G401 (cell line): Measurements from ENCODE around the gene HYAL1. TPM values are rescaled to one million over a fixed set of nuclear protein-coding genes. Genes with fewer than 3 reads are reported as not detected.
A peak's percentile ranks its signal among the peaks of the same experiment; 100 is the strongest.

Experiments used
- DNase-seq: peaks from one replicate; pipeline ENCODE4 v3.0.0-alpha.2; 2015; ENCODE audit warnings: low spot score
- in situ Hi-C: cut with HindIII; loops from 2 replicates; pipeline ENCODE4 v1.10.0; 2016; ENCODE audit warnings: low sequenced_read_pairs, mixed read lengths
- total RNA-seq: library from RNA; depleted of rRNA; stranded (reverse); fragments of >200 nt; shearing (Covaris generic); gene quantifications from 2 replicates; pipeline ENCODE4 v1.2.3, GENCODE V29; 2014; rRNA removed

Gene HYAL1, protein sequence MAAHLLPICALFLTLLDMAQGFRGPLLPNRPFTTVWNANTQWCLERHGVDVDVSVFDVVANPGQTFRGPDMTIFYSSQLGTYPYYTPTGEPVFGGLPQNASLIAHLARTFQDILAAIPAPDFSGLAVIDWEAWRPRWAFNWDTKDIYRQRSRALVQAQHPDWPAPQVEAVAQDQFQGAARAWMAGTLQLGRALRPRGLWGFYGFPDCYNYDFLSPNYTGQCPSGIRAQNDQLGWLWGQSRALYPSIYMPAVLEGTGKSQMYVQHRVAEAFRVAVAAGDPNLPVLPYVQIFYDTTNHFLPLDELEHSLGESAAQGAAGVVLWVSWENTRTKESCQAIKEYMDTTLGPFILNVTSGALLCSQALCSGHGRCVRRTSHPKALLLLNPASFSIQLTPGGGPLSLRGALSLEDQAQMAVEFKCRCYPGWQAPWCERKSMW
- total RNA-seq: 15.8 and 18.4 TPM in 2 replicates

DNA sequence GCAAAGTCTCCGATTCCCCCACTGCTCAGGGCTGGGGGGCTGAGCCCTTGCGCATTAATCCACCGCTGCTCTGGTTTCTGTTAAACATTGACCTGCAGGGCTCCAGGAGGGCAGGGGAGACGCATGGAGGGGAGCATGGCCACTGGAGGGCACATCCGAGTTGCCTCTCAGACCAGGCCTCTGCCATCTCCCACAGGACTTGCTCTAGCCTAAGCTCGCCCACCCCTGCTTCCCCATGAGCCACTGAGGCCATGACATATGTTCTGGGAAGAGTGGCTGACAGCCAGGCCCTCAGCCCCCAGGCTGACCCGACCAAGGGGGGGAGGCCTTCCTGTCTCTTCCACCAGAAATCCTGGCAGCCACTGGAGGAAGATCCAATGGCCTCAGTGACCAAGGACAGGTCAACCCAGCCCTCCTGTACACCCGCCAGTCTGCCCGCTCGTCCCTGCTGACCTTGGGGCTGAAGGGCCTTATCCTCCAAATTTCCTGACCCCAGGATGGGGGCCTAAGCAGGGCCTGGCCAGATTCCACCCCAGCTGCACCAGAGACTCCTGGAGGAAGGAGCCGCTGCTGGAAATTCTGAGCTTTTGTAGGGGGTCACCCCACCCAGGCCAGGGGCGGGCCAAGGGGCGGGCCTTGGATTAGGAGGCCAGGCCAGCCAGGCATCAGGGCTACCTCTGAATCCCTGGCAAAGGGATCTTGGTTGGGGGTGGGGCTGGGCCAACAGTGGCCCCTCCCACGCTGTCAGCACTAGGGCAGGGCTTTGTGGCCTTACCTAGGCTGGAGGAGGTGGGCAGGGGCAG is at the start of gene HYAL1:
Gene HYAL1 (minus strand): TSS at position 562 of the 803 bp plus-strand sequence. CDS start 618 bp downstream, outside the sequence.
- in situ Hi-C loops: no loop called here
- peak; percentile 42 for DNase-seq

- no peak for DNase-seq
- in situ Hi-C loops: loop anchor here (10.0 kb wide), 2 partner anchors 88 to 182 kb away; partner anchors contain the start of gene SEMA3B
Measured at GRCh38 chr3:50352781-50353180, 49.4 kb upstream of the HYAL1 start.

DNA sequence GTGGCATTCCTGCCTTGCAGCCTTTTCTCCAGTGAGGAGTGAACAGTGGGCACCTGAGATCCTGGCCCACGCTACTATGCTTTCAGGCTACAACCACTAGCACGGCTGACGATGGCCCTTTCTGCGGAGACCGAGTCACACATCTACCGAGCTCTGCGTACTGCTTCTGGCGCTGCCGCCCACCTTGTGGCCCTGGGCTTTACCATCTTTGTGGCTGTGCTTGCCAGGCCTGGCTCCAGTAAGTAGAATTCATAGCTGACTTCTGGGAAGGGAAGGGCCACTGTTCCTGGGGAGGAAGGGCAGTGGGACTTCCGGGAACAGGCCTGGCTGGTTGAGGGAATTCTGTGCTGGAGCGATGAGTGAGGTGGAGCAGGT is 47.9 kb upstream of the HYAL1 start:
- in situ Hi-C loops: loop anchor here (10.0 kb wide), 2 partner anchors 87 to 183 kb away; partner anchors contain the start of gene SEMA3B
- no peak for DNase-seq

DNA sequence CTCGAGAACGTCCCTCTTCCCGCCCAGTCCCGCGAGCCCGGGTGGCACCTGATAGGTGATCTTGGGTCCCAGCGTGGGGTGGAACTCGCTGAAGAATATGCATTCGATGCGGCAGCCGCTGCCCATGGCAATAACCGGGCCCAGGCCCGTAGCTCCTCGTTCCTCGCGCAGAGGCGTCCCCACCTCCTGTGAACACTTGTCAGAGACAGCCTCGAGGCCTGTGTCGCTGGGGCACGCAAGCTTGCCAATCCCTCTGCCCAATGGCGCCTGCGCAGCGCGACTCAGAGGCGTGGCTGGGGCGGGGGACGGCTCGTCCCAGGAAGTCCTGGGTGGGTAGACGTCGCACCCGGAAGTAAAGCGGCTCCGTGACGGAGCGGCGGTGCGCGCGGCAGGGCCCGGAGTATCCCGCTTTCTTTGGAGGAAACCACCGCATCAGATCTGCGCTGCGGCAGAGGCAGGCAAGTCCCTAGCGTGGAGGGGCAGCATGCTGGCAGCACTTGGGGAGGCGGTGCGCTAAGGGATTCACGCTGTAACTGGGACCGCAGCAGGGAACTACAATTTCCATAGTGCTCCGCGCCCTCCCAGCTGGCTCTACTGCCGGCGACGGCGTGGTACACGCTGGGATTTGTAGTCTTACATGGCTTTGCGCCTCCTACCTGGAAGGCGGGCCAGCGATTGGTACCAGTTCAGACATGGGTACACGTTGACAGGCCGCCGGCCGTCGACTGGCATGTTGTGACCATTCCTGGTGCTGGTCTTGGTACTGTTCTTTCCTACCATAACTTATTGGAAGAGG is 47.4 kb upstream of the HYAL1 start, which contains the start of the genes CYB561D2 and NPRL2:
Gene CYB561D2 (plus strand): TSS at position 336 of the 796 bp plus-strand sequence. CDS start 572 bp downstream, outside the sequence.
Gene NPRL2 (minus strand): TSS at position 249 of the 796 bp plus-strand sequence. CDS start 123 bp downstream, at position 126.
- peak; percentile 97 for DNase-seq
- in situ Hi-C loops: loop anchor here (10.0 kb wide), 2 partner anchors 86 to 184 kb away; partner anchors contain the start of gene SEMA3B

- in situ Hi-C loops: loop anchor here (10.0 kb wide), 2 partner anchors 85 to 185 kb away; partner anchors contain the start of gene SEMA3B
- DNase-seq: no peak
Measured at GRCh38 chr3:50350213-50350526, 46.8 kb upstream of the HYAL1 start.

GRCh38 chr3:50347187-50347813 is 43.9 kb upstream of the HYAL1 start:
- DNase-seq: peak; percentile 86
- in situ Hi-C loops: no loop called here

GRCh38 chr3:50345586-50346234 is 42.3 kb upstream of the HYAL1 start, which contains the start of gene ZMYND10:
Gene ZMYND10 (minus strand): TSS chr3:50345732. CDS start chr3:50345579, 153 bp downstream.
- in situ Hi-C loops: no loop called here
- DNase-seq: no peak

GRCh38 chr3:50345008-50345407 is 41.6 kb upstream of the HYAL1 start:
- no peak for DNase-seq
- in situ Hi-C loops: no loop called here

GRCh38 chr3:50342813-50343633 is 39.6 kb upstream of the HYAL1 start:
- in situ Hi-C loops: no loop called here
- no peak for DNase-seq

DNA sequence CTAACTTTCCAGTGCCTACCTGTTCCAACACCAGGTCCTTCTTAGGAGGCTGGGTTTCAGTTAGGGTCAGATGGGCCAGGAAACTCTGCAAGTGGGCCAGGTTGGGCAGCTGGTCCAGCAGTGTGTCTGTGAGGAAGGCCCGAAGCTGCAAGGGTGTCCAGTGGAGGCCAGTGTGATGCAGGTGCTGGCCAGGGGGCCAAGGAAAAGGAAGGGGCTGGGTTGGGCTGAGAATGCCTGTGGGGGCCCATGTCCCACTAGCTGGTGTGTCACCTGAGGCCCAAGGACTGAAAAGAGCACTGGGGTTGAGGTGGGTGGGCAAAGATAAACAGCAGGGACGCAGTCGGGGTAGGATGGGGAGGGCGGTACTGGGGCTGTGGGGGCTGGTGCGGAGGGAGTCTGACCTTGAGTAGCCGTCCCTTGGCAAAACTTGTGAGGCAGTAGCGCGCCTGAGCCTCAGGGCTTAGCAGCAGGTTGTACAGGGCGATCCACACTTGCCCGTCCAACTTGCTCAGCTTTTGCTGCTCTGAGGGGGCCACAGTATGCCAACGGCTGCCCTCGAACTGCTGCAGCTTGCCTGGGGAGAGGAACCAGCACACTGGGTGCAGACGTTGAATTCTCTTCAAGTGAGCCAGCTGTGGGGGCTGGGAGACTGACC is 38.7 kb upstream of the HYAL1 start:
- in situ Hi-C loops: no loop called here
- no peak for DNase-seq

- in situ Hi-C loops: no loop called here
- no peak for DNase-seq
Measured at GRCh38 chr3:50341537-50341936, 38.2 kb upstream of the HYAL1 start.

- in situ Hi-C loops: no loop called here
- peak; percentile 57 for DNase-seq
Measured at GRCh38 chr3:50340448-50341329, 37.3 kb upstream of the HYAL1 start, which contains the start of gene RASSF1. Gene RASSF1 (minus strand): TSS chr3:50340836. CDS start chr3:50340805, 31 bp downstream.

DNA sequence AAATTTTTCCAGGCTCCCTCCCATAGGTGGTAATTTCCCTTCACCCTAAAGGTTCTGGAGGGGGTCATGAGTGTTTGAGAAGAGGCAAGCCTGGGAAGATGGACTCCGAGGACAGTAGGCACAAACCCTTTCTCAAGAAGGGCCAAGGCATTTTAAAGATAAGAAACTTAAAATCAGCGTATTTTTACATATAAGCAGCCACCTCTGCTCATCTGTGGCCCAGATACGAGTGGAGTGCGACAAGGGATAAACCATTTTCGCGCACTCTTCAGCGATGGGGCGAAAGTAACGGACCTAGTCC is 36.7 kb upstream of the HYAL1 start:
- DNase-seq: no peak
- in situ Hi-C loops: no loop called here

DNA sequence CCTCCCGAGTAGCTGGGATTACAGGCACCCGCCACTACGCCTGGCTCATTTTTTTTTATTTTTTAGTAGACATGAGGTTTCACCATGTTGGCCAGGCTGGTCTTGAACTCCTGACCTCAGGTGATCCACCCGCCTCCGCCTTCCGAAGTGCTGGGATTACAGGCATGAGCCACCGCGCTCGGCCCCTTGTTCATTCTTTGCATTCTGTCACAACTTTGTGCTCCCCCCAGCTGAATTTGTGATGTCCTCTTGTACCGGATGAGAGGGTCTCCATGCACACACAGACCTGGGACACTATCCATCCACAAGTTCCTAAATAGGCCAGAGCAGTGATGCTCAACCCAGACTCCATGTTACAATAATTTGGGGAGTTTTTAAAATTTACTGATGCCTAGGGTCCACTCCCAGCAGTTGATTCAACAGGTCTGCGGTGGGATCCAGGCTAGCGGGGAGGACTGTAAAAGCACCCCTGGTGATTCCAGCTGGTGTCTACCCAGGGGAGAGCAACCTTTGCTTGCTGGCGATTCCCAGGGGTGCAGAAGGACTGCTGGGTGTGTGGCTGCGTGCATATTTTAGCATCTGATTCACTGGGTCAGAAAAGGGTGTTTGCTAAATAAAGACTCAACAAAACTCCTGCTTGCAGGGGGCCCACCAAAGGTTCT is 36.2 kb upstream of the HYAL1 start:
- DNase-seq: no peak
- in situ Hi-C loops: no loop called here

GRCh38 chr3:50338965-50339364 is 35.6 kb upstream of the HYAL1 start:
- DNase-seq: no peak
- in situ Hi-C loops: no loop called here
